Colonic mucosa (tissue), 4 donors: ENCODE results near the gene KCNH5. TPM values are rescaled to one million over a fixed set of nuclear protein-coding genes. Genes with fewer than 3 reads are reported as not detected.

Experiments used
- DNase-seq: peaks from one replicate; pipeline ENCODE4 v3.0.0-alpha.2; 2020
- H3K27ac ChIP-seq: fragments of 200-600 bp; one replicate; pipeline ENCODE4 v1.8.0; 2021
- H3K27me3 ChIP-seq: fragments of 200-600 bp; one replicate; pipeline ENCODE4 v1.8.0; 2021
- H3K36me3 ChIP-seq: fragments of 200-600 bp; one replicate; pipeline ENCODE4 v1.8.0; 2021
- H3K4me1 ChIP-seq: fragments of 200-600 bp; one replicate; pipeline ENCODE4 v1.8.0; 2021; ENCODE audit warnings: mild to moderate bottlenecking
- H3K4me3 ChIP-seq: fragments of 200-600 bp; one replicate; pipeline ENCODE4 v1.8.0; 2021
- H3K9ac ChIP-seq, 2 donors: one replicate each; pipeline ENCODE4 v1.7.0; 2013; ENCODE audit warnings: control low read depth in 2 of 2, low read depth in 2 of 2, low read length in 2 of 2
- H3K9me3 ChIP-seq: fragments of 200-600 bp; one replicate; pipeline ENCODE4 v1.8.0; 2021
- intact Hi-C: fragments of 100-400 bp; cut with DNase I; formaldehyde crosslinking; loops from one replicate; pipeline ENCODE4 v1.14.1; 2022
- total RNA-seq, 2 donors: library from RNA; stranded (reverse); fragmentation: NEBNext Ultra II Directional in 1 of 2; extraction: Animal tissue kit (Norgen Biotek cat#: 25700) in 1 of 2; gene quantifications; one replicate each; pipeline ENCODE4 v1.2.1, GENCODE V29; 2021
- TF ChIP-seq, protein P1 (sequence below): fragments of 200-600 bp; IDR thresholded peaks from one replicate; pipeline ENCODE4 v1.8.0; 2022; ENCODE audit warnings: antibody characterized with exemption, mild to moderate bottlenecking
- donor health status: healthy.
- donor health status: DM: no; HTN: no; CAD: no.
- donor health status: DM: no; HTN: no; CAD: no.

Gene KCNH5
- total RNA-seq, 2 donors from 2014 or later: 0.11 TPM; not detected in 1

DNA sequence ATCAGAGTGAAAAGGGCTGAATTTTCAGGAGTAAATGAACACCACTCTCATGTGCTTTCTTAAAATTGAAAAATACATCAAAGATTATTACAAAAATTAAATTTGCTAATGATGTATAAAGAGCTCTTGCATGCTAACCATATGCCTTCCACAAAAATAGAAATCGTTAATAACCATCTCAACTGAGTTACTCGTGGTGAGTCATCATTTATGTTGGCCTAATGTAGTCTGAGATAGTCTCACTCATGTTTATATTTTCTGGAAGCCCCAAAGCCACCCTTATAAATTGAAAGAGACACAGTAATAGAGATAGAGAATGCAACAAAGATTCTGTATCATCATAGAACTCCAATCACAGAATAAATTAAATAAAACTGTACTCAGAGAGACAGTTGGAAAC, 131.2 kb downstream of the KCNH5 start:
- no peak for DNase-seq
- Histone ChIP-seq H3K27ac (no peak overlapping the region), H3K9ac (no peak overlapping the region), H3K4me3 (no peak overlapping the region), H3K9me3 (no peaks in the 10 kb centered on the region), H3K4me1 (no peaks in the 10 kb centered on the region), H3K36me3 (no peaks in the 10 kb centered on the region), H3K27me3 (no peaks in the 10 kb centered on the region)
- intact Hi-C loops: no loop called here
- TF ChIP-seq, protein P1, sequence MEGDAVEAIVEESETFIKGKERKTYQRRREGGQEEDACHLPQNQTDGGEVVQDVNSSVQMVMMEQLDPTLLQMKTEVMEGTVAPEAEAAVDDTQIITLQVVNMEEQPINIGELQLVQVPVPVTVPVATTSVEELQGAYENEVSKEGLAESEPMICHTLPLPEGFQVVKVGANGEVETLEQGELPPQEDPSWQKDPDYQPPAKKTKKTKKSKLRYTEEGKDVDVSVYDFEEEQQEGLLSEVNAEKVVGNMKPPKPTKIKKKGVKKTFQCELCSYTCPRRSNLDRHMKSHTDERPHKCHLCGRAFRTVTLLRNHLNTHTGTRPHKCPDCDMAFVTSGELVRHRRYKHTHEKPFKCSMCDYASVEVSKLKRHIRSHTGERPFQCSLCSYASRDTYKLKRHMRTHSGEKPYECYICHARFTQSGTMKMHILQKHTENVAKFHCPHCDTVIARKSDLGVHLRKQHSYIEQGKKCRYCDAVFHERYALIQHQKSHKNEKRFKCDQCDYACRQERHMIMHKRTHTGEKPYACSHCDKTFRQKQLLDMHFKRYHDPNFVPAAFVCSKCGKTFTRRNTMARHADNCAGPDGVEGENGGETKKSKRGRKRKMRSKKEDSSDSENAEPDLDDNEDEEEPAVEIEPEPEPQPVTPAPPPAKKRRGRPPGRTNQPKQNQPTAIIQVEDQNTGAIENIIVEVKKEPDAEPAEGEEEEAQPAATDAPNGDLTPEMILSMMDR: no peak

DNA sequence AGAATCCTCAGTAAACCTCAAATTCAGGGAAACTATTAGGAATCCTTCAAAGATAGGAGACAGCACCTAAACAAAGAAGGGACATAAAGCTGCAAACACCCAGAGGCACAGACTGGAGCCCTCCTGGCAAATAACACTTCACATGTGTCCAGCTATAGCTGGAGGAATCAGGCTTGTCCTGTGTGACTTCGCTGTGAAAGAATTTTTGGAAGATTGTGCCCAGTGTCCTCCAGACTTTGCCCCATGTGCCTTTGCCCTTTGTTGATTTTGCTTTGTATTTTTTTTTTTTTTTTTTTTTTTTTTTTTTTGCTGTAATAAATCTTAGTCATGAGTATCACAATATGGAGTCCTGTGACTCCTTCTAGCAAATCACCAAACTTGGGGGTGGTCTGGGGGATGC, 136.8 kb downstream of the KCNH5 start:
- Histone ChIP-seq H3K9ac (no peak overlapping the region), H3K27me3 (no peaks in the 10 kb centered on the region), H3K27ac (no peak overlapping the region), H3K4me1 (no peaks in the 10 kb centered on the region), H3K36me3 (no peaks in the 10 kb centered on the region), H3K4me3 (no peak overlapping the region), H3K9me3 (no peaks in the 10 kb centered on the region)
- TF ChIP-seq, protein P1: no peak
- no peak for DNase-seq
- intact Hi-C loops: no loop called here

DNA sequence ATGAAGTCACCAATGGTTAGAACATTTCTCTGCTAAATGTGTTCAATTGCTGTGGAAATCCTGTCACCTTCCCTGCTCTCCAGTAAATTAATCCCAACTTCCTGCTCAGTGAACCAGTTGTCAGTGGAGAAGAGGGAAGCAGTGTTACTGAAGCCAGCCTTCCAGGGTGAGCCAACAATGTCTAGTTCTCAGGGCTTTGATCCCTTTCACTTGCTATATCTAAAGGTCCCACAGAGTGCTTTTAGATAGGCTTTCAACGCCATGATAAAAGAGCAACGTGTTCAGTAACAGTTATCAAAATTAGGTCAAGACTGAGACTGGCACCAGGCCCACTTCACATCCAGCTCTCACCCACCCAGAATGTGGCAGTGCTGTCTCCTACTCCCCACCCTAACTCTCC, 139.7 kb downstream of the KCNH5 start:
- intact Hi-C loops: no loop called here
- DNase-seq: no peak

DNA sequence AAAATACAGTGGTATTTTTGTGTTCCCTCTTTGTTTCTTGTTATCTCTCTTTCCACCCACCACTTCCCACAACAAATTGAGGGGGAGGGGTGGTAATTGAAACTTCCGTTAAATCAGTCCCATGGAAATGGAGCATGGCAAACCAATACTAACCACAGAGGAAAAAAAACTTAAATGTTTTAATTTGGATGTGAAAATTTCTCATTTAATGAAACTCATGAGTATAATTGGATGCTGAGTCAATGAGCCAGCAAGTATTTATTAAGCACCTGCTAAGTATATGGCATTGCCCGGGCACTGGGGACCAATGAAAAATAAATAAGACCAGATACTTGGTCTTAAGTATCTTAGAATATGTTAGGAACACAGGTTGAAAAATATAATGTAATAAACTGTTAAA, 147.5 kb downstream of the KCNH5 start:
- no peaks in the 10 kb centered on the region for H3K27me3 ChIP-seq
- H3K27ac ChIP-seq: no peak overlapping the region
- intact Hi-C loops: no loop called here
- H3K4me3 ChIP-seq: no peak overlapping the region
- no peak for DNase-seq
- no peak overlapping the region for H3K9ac ChIP-seq
- no peaks in the 10 kb centered on the region for H3K4me1 ChIP-seq
- TF ChIP-seq, protein P1: no peak
- no peaks in the 10 kb centered on the region for H3K9me3 ChIP-seq
- no peaks in the 10 kb centered on the region for H3K36me3 ChIP-seq

More for the DNA sequence above, 139.7 kb downstream of the KCNH5 start:
- TF ChIP-seq, protein P1: no peak
- no peaks in the 10 kb centered on the region for H3K27me3 ChIP-seq
- no peak overlapping the region for H3K9ac ChIP-seq
- no peaks in the 10 kb centered on the region for H3K4me1 ChIP-seq
- no peak overlapping the region for H3K27ac ChIP-seq
- H3K4me3 ChIP-seq: no peak overlapping the region
- no peaks in the 10 kb centered on the region for H3K36me3 ChIP-seq
- H3K9me3 ChIP-seq: no peaks in the 10 kb centered on the region

DNA sequence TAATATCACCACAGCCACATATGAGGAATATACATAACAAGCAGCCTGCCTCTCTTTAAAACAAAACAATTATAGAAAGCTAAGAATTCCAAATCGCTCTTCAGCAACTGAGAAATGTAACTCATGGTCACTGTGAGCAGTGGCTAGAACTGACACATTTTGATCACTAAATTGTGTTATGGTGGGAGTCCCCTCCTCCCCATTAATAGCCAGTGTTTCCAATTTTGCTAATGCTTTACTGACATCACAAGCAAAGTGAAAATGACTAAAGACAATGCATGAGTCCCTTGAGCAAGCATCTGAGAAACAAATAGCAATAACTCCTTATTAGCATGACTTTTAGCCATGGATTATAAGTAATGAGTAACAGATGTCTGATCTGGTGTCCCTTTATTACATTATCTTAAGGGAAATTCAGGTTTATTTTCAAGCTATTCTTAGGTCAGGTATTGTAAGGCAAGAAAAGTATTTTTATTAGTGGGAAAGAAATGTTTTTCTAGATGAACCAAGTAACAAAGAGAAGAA, 148.3 kb downstream of the KCNH5 start:
- no peaks in the 10 kb centered on the region for H3K36me3 ChIP-seq
- no peaks in the 10 kb centered on the region for H3K27me3 ChIP-seq
- TF ChIP-seq, protein P1: no peak
- H3K4me1 ChIP-seq: no peaks in the 10 kb centered on the region
- no peak for DNase-seq
- no peak overlapping the region for H3K9ac ChIP-seq
- H3K27ac ChIP-seq: no peak overlapping the region
- H3K9me3 ChIP-seq: no peaks in the 10 kb centered on the region
- no peak overlapping the region for H3K4me3 ChIP-seq
- intact Hi-C loops: no loop called here
